Omental fat pad (tissue), 4 donors: Measurements from ENCODE around the gene COL23A1. TPM values are rescaled to one million over a fixed set of nuclear protein-coding genes. Genes with fewer than 3 reads are reported as not detected.
A peak's percentile ranks its signal among the peaks of the same experiment; 100 is the strongest.

ENCODE experiments used
- ATAC-seq: fragments of 150-250 bp; one replicate; pipeline ENCODE4 v1.9.1; 2016; ENCODE audit warnings: mild to moderate bottlenecking, moderate library complexity; ENCODE audit not compliant: low FRiP score
- DNase-seq: peaks from one replicate; pipeline ENCODE4 v3.0.0-alpha.2; 2019; ENCODE audit warnings: low spot score
- total RNA-seq, 4 donors: library from RNA; depleted of rRNA; stranded (reverse); fragments of >200 nt; gene quantifications; one replicate each; pipeline ENCODE4 v1.1.0, GENCODE V29; 2016
- TF ChIP-seq, protein P1 (sequence below), 3 donors: fragments of 450-650 bp; IDR thresholded peaks; one replicate each; pipeline ENCODE4 v1.5.1; 2016 to 2017; ENCODE audit warnings: antibody characterized with exemption in 3 of 3, mild to moderate bottlenecking in 3 of 3, moderate library complexity in 2 of 3

Gene COL23A1
- total RNA-seq, 4 donors from 2014 or later: 0.12 to 1.0 (median 0.49) TPM

DNA sequence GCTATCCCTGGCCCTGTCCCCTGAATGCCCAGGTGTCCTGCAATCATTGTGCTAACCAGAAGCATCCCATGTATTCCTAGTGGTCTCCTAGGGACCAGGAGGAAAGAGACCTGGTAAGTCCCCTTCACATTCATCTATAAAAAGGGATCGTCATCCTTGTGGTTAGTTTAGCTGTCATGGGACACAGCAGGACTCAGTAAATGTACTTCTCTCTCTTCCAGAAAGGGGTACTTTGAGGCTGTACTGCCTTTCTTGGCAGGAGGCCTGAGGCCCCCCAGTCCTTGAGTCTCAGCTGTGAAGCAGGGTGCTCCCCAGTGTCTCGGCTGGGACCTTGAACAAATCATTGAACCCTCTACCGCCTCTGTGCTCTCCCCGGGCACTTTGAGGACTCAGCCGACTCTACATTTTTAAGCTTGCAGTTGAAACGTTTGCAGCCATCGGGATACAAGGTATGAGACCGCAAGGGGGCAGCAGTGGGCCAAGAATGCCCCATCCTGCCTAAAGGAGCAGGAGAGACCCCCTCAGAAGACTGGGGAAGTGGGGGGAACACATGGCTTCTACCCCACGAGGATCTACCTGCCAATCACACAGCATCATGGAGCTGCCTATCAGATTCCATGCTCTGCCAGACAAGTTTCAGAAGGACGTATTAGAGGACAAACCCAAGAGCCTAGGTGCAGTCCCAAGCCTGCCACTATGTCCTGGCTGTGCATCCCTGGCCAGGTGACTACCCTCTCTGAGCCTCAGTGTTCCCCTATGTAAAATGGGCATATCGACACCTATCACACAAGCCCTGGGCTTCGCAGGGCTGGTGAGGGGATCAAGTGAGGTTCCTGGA is 355.2 kb downstream of the COL23A1 start:
- TF ChIP-seq, protein P1, sequence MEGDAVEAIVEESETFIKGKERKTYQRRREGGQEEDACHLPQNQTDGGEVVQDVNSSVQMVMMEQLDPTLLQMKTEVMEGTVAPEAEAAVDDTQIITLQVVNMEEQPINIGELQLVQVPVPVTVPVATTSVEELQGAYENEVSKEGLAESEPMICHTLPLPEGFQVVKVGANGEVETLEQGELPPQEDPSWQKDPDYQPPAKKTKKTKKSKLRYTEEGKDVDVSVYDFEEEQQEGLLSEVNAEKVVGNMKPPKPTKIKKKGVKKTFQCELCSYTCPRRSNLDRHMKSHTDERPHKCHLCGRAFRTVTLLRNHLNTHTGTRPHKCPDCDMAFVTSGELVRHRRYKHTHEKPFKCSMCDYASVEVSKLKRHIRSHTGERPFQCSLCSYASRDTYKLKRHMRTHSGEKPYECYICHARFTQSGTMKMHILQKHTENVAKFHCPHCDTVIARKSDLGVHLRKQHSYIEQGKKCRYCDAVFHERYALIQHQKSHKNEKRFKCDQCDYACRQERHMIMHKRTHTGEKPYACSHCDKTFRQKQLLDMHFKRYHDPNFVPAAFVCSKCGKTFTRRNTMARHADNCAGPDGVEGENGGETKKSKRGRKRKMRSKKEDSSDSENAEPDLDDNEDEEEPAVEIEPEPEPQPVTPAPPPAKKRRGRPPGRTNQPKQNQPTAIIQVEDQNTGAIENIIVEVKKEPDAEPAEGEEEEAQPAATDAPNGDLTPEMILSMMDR (IDR thresholded peaks at IDR 0.05): no peak
- peak; percentile 84 for DNase-seq
- ATAC-seq: no peak

- ATAC-seq: no peak
- no peak for DNase-seq
Observed at GRCh38 chr5:178234121-178234749, 356.0 kb downstream of the COL23A1 start.

DNA sequence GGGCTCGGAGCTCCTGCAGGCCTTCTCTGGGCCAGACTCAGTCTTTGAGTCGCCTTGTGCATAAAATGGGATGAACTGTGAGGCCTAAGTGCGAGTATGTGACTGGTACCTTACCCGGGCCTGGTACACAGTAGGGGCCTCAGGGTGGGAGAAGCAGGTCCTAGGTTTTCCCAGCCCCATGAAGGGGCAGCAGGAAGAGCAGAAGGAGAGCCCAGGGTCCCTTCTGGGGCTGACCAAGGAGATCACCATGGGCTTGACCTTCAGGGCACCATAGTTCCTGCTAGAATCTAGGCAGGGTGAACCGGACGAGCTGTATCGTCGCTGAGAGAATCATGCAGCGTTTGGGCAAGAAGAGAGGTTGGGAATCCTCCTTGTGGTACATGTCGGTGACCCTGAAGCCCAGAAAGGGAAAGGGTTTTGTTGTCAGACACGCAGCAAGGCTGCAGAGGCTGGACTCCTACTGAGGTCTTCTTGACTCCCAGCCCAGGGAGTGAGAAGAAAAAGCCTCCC is 357.2 kb downstream of the COL23A1 start:
- no peak for DNase-seq
- TF ChIP-seq, protein P1 (IDR thresholded peaks at IDR 0.05): no peak
- peak; percentile 2 for ATAC-seq

More at GRCh38 chr5:178234121-178234749, 356.0 kb downstream of the COL23A1 start:
- TF ChIP-seq, protein P1 (IDR thresholded peaks at IDR 0.05): no peak

- DNase-seq: no peak
- TF ChIP-seq, protein P1 (IDR thresholded peaks at IDR 0.05): no peak
- peak; percentile 67 for ATAC-seq
Observed at GRCh38 chr5:178232124-178232919, 357.9 kb downstream of the COL23A1 start, which contains the start of gene PHYKPL. Gene PHYKPL, minus strand, starts transcription at chr5:178232802. Its CDS starts 252 bp downstream, at chr5:178232550.

DNA sequence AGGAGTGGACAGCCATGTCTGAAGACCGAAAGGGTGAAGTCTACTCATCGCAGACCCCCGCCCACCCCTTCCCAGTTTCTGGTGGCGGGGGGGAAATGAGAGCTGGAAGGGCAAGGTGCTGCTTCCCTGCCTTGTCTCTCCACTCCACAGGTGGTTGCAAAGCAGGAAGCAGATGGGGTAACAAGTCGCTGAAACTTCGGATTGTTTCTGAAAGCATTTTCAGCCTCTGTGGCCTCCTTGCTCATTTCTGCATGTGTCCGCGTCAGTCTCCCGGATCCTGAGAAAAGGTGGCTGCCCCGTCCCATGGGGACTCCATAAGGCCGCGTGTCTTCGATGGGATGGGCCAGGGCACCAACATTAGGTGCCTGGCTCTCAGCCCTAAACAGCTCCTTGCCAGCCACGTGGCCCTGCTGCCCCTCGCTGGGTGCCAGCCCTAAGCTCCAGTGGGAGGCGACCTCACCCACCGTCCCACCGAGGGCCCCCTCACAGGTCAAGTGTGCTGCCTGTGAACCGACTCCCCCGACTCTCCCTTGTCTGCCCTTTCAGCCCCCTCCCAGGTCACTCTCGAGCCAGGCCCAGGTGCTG is 358.6 kb downstream of the COL23A1 start:
- TF ChIP-seq, protein P1 (IDR thresholded peaks at IDR 0.05): no peak
- ATAC-seq (peak; percentile 4), DNase-seq (no peak)

GRCh38 chr5:178230879-178231538 is 359.2 kb downstream of the COL23A1 start:
- no peak for DNase-seq
- TF ChIP-seq, protein P1 (IDR thresholded peaks at IDR 0.05): no peak
- ATAC-seq: peak; percentile 18
